PC-9 (cell line): ENCODE data around the gene KLRC3.
"Not testable (repeated sequence)": the region's sequence is repeated elsewhere in the genome, so short reads cannot be mapped to it uniquely, and the experiment has no call there.

Experiments
- EZH2 ChIP-seq: fragments of 200-600 bp; sonication (generic); IDR thresholded peaks from 2 replicates; pipeline ENCODE4 v1.8.0; 2017; ENCODE audit warnings: antibody characterized with exemption, low read depth
- TF ChIP-seq, protein P1 (sequence below): fragments of 200-600 bp; sonication (generic); conservative IDR thresholded peaks from 2 replicates; pipeline ENCODE4 v1.6.1; 2017; ENCODE audit warnings: mixed run types, antibody characterized with exemption, mild to moderate bottlenecking, moderate library complexity

DNA sequence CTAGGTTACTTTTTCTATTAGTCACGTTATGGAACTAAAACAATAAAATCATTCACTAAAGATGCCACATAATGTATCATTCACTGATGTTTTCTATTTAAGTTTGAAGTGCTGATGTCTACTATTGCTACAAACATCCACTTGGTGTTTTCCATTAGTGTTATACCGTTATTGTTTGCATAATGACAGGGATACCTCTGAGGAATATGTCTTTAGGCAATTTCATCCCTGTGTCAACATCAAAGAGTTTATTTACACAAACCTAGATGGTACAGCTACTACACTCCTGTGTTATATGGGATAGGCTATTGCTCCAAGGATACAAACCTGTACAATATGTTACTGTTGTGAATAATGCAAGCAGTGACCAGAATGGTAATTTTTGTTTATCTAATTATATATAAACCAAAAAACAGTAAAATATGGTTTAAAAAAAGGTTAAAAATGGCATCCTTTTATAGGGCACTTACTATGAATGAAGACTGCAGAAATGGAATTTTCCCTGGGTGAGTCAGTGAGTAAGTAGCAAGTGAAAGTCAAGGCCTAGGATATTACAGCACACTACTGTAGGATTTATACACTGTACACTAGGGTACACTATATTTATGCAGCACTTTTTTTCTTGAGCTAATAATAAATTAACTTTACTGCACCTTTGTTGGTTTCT is 19.3 kb upstream of the KLRC3 start:
- TF ChIP-seq EZH2: not testable (repeated sequence)
- TF ChIP-seq, protein P1, sequence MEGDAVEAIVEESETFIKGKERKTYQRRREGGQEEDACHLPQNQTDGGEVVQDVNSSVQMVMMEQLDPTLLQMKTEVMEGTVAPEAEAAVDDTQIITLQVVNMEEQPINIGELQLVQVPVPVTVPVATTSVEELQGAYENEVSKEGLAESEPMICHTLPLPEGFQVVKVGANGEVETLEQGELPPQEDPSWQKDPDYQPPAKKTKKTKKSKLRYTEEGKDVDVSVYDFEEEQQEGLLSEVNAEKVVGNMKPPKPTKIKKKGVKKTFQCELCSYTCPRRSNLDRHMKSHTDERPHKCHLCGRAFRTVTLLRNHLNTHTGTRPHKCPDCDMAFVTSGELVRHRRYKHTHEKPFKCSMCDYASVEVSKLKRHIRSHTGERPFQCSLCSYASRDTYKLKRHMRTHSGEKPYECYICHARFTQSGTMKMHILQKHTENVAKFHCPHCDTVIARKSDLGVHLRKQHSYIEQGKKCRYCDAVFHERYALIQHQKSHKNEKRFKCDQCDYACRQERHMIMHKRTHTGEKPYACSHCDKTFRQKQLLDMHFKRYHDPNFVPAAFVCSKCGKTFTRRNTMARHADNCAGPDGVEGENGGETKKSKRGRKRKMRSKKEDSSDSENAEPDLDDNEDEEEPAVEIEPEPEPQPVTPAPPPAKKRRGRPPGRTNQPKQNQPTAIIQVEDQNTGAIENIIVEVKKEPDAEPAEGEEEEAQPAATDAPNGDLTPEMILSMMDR: not testable (repeated sequence)
